OCI-LY3 (cell line): ENCODE results near the gene PTPRN2.

ENCODE experiments used
- H2AFZ ChIP-seq: fragments of 200-600, 300-600 bp; shearing (Covaris generic); 2 replicates; pipeline ENCODE4 v1.6.0; 2014; ENCODE audit warnings: antibody characterized with exemption, low read depth, low read length
- H3K27ac ChIP-seq: fragments of 200-600, 300-600 bp; sonication (generic); 2 replicates; pipeline ENCODE4 v1.5.1; 2014; ENCODE audit warnings: mild to moderate bottlenecking, low read length, moderate library complexity, mixed read lengths
- H3K27me3 ChIP-seq: fragments of 200-600, 300-600 bp; sonication (generic); 2 replicates; pipeline ENCODE4 v1.6.1; 2014; ENCODE audit warnings: low read depth, low read length, mixed read lengths
- H3K36me3 ChIP-seq: fragments of 200-600, 300-600 bp; sonication (generic); replicated peaks from 2 replicates; pipeline ENCODE3; 2014; ENCODE audit warnings: low read depth, low read length, mixed read lengths
- H3K4me1 ChIP-seq: fragments of 300-600, 200-600 bp; sonication (generic); 2 replicates; pipeline ENCODE4 v1.6.1; 2014; ENCODE audit warnings: low read length, mixed read lengths
- H3K4me2 ChIP-seq: fragments of 200-600, 300-600 bp; sonication (generic); 2 replicates; pipeline ENCODE4 v1.6.1; 2014; ENCODE audit warnings: low read length, mixed read lengths
- H3K4me3 ChIP-seq: fragments of 300-600, 200-600 bp; sonication (generic); 2 replicates; pipeline ENCODE4 v1.5.1; 2014; ENCODE audit warnings: antibody characterized with exemption, mild to moderate bottlenecking, low read length, moderate library complexity
- H3K79me2 ChIP-seq: fragments of 300-600, 200-600 bp; shearing (Covaris generic); 2 replicates; pipeline ENCODE4 v1.6.1; 2014; ENCODE audit warnings: mild to moderate bottlenecking, low read length, mixed read lengths
- H3K9ac ChIP-seq: fragments of 300-600, 200-600 bp; shearing (Covaris generic); 2 replicates; pipeline ENCODE4 v1.6.0; 2014; ENCODE audit warnings: mild to moderate bottlenecking, low read length, moderate library complexity
- H3K9me3 ChIP-seq: fragments of 200-600, 300-600 bp; shearing (Covaris generic); 2 replicates; pipeline ENCODE4 v1.6.1; 2014; ENCODE audit warnings: low read length, mixed read lengths; ENCODE audit not compliant: insufficient read depth
- H4K20me1 ChIP-seq: fragments of 200-600, 300-600 bp; sonication (generic); 2 replicates; pipeline ENCODE4 v1.6.1; 2016; ENCODE audit warnings: low read length, mixed read lengths; ENCODE audit not compliant: insufficient read depth
- EZH2phosphoT487 ChIP-seq: fragments of 200-600 bp; shearing (Covaris generic); IDR thresholded peaks from 2 replicates; pipeline ENCODE4 v1.6.1; 2018; ENCODE audit warnings: antibody characterized with exemption, mixed run types, low read depth
- TF ChIP-seq, protein P1 (sequence below): fragments of 200-600, 300-600 bp; sonication (generic); IDR thresholded peaks from 2 replicates; pipeline ENCODE4 v1.5.1; 2014; ENCODE audit warnings: antibody characterized with exemption, low read length, low read depth

The PTPRN2 gene

DNA sequence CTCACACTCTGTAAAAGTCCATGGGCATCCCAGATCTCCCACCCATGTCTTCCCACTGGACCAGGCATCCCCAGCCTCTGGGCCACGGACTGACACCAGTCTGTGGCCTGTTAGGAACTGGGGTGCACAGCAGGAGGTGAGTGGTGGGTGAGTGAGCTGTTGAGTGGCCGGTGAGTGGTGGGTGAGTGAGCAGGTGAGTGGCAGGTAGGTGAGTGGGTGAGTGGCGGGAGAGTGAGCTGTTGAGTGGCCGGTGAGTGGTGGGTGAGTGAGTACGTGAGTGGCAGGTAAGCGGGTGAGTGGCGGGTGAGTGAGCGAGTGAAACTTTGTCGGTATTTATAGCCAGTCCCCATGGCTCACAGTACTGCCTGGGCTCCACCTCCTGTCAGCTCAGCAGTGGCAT is 779.6 kb downstream of the PTPRN2 start:
- no peaks in the 10 kb centered on the region for H3K4me1 ChIP-seq
- no peaks in the 10 kb centered on the region for H3K79me2 ChIP-seq
- H3K4me2 ChIP-seq, result no peak overlapping the region
- no peaks in the 10 kb centered on the region for H4K20me1 ChIP-seq
- no peak overlapping the region for H3K27ac ChIP-seq
- no peak overlapping the region for H3K9ac ChIP-seq
- H2AFZ ChIP-seq, result no peak overlapping the region
- H3K27me3 ChIP-seq, result no peaks in the 10 kb centered on the region
- H3K4me3 ChIP-seq, result no peak overlapping the region
- TF ChIP-seq, protein P1, sequence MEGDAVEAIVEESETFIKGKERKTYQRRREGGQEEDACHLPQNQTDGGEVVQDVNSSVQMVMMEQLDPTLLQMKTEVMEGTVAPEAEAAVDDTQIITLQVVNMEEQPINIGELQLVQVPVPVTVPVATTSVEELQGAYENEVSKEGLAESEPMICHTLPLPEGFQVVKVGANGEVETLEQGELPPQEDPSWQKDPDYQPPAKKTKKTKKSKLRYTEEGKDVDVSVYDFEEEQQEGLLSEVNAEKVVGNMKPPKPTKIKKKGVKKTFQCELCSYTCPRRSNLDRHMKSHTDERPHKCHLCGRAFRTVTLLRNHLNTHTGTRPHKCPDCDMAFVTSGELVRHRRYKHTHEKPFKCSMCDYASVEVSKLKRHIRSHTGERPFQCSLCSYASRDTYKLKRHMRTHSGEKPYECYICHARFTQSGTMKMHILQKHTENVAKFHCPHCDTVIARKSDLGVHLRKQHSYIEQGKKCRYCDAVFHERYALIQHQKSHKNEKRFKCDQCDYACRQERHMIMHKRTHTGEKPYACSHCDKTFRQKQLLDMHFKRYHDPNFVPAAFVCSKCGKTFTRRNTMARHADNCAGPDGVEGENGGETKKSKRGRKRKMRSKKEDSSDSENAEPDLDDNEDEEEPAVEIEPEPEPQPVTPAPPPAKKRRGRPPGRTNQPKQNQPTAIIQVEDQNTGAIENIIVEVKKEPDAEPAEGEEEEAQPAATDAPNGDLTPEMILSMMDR, result no peak
- TF ChIP-seq EZH2phosphoT487, result no peak
- no peaks in the 10 kb centered on the region for H3K9me3 ChIP-seq
- no peaks in the 10 kb centered on the region for H3K36me3 ChIP-seq

DNA sequence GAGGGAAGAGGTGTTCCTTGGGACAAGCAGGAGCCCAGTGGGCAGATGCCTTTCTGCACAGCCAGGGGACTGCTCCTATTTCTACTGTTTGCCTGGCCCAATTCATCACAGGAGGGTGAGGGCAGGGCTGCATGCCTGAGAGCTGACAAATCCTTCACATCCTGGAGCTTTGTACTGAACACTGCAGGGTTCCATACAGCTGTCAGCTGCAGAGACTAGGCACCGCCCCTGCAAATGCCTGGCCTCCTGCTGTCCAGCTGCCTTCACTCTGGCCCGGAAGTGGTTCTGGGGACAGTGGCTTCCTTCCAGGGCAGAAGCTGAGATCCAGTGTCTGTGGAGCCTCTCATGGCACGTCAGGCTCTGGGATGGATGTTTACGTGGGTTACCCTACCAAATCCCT is 780.1 kb downstream of the PTPRN2 start:
- Histone ChIP-seq H2AFZ (no peak overlapping the region), H3K27ac (no peak overlapping the region), H3K4me3 (no peak overlapping the region), H3K27me3 (no peaks in the 10 kb centered on the region), H4K20me1 (no peaks in the 10 kb centered on the region), H3K9ac (no peak overlapping the region), H3K4me2 (no peak overlapping the region), H3K9me3 (no peaks in the 10 kb centered on the region), H3K4me1 (no peaks in the 10 kb centered on the region), H3K79me2 (no peaks in the 10 kb centered on the region), H3K36me3 (no peaks in the 10 kb centered on the region)
- TF ChIP-seq, protein P1, result no peak
- TF ChIP-seq EZH2phosphoT487, result no peak

DNA sequence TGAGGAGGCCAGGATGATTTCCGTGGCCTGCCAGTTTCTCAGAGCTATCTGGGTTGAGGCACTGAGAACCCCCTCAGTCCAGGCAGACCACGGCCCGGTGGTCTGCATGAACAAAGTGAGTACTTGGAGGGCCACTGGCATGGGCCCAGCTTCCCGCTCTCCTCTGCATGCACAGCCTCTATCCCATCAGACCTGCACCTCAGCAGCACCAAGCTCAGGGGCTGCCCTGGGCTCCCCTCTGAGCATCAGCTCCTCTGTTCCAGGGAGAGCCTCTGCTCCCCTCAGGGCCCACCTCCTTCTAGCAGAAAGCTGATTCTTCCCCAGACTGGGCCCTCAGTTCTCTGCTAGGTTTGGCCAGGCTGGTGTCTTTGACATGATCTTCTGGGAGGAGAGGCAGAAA is 780.9 kb downstream of the PTPRN2 start:
- H3K9me3 ChIP-seq, result no peaks in the 10 kb centered on the region
- H3K4me3 ChIP-seq, result no peak overlapping the region
- no peak for TF ChIP-seq EZH2phosphoT487
- TF ChIP-seq, protein P1, result no peak
- no peaks in the 10 kb centered on the region for H3K79me2 ChIP-seq
- H3K9ac ChIP-seq, result no peak overlapping the region
- H3K36me3 ChIP-seq, result no peaks in the 10 kb centered on the region
- H4K20me1 ChIP-seq, result no peaks in the 10 kb centered on the region
- H3K4me1 ChIP-seq, result no peaks in the 10 kb centered on the region
- no peak overlapping the region for H3K27ac ChIP-seq
- H2AFZ ChIP-seq, result no peak overlapping the region
- H3K27me3 ChIP-seq, result no peaks in the 10 kb centered on the region
- H3K4me2 ChIP-seq, result no peak overlapping the region

DNA sequence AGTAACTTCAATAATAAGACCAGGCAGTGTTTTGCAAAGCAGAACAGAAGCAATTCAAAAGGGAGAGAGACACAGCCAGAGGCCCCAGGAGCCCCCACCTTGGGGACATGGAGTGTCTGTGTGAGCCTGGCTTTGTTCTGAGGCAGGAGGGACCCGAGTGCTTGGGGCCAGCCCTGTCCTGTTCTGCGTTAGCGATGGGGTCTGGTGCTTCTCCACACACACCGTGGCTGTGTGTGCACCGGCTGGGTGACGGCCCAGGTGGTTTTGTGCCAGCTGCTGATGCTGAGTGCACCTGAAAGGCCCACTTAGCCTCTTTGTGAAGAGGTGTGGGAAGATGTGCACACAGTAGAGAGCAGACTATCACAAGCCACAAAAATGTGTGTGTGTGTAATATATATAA is 781.9 kb downstream of the PTPRN2 start:
- H2AFZ ChIP-seq, result no peak overlapping the region
- H3K4me1 ChIP-seq, result no peaks in the 10 kb centered on the region
- TF ChIP-seq, protein P1, result no peak
- H3K9me3 ChIP-seq, result no peaks in the 10 kb centered on the region
- no peaks in the 10 kb centered on the region for H3K36me3 ChIP-seq
- H4K20me1 ChIP-seq, result no peaks in the 10 kb centered on the region
- no peak overlapping the region for H3K4me2 ChIP-seq
- no peaks in the 10 kb centered on the region for H3K27me3 ChIP-seq
- no peaks in the 10 kb centered on the region for H3K79me2 ChIP-seq
- no peak overlapping the region for H3K27ac ChIP-seq
- H3K4me3 ChIP-seq, result no peak overlapping the region
- no peak overlapping the region for H3K9ac ChIP-seq
